Left ventricle myocardium superior (tissue), 1 donor: Measurements from ENCODE around the gene TRNP1. TPM values are rescaled to one million over a fixed set of nuclear protein-coding genes. Genes with fewer than 3 reads are reported as not detected.
"Not testable (repeated sequence)": the region's sequence is repeated elsewhere in the genome, so short reads cannot be mapped to it uniquely, and the experiment has no call there.

ENCODE experiments used
- ATAC-seq: fragments of 200-7000 bp; cut with Tn5 transposase; one replicate; pipeline ENCODE4 v1.9.1; 2020; ENCODE audit warnings: mild to moderate bottlenecking, moderate library complexity
- DNase-seq: peaks from one replicate; pipeline ENCODE4 v3.0.0-alpha.2; 2020
- intact Hi-C: fragments of 100-400 bp; cut with micrococcal nuclease; formaldehyde crosslinking; loops from one replicate; pipeline ENCODE4 v1.11.0; 2022
- total RNA-seq: library from RNA; stranded (reverse); fragmentation: NEBNext Ultra II Directional; extraction: Animal tissue kit (Norgen Biotek cat#: 25700); gene quantifications from one replicate; pipeline ENCODE4 v1.2.1, GENCODE V29; 2021
- donor health status: DM: no; HTN: yes; CAD: no; lungs with severe emphysema.

Gene TRNP1
- total RNA-seq, 1 donor from 2014 or later = 27.4 TPM

GRCh38 chr1:26970810-26971209 is 22.7 kb upstream of the TRNP1 start:
- intact Hi-C loops = no loop called here
- DNase-seq (no peak), ATAC-seq (no peak)

DNA sequence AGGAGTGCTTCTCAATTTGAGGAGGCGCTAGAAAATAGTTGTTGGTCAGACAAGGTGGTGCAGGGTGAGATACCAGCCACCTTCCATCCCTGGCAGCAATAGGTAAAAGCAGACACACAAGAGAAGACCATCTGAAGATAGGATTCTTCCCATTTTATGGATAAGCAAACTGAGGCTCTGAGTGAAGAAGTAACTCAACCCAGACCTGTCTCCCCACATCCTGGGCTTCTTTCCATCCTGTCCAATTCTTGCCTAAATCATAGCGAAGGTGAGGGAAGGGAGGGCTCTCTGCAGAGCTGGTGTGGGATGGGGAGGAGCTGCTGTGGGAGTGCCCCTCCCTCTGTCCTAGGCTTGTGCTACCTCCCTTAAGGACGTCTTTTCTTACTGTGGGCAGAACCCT is 21.9 kb upstream of the TRNP1 start:
- ATAC-seq (no peak), DNase-seq (no peak)
- intact Hi-C loops = no loop called here

DNA sequence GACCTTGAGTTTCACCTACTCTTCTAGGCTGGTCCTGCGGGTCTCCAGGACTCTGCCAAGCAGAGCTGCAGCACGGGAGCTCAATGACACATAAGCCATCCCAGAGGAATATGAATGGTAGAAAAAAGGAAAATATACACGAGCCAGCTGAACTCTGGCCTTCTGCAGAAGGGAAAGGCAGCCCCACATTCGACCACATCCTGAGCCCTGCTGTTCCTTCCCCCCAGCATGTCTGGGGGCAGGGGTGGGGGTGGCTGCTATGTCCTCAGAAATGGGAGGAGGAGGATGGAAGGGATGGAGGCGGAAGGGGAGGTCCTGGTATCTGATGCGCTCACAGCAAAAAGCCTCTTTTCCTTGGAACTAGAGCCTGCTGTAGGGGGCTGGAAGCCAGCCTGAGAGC is 21.1 kb upstream of the TRNP1 start:
- DNase-seq (no peak), ATAC-seq (no peak)
- intact Hi-C loops = no loop called here

GRCh38 chr1:26972821-26973220 is 20.7 kb upstream of the TRNP1 start:
- ATAC-seq = no peak
- no peak for DNase-seq
- intact Hi-C loops = no loop called here

- intact Hi-C loops = no loop called here
- ATAC-seq = no peak
- DNase-seq = no peak
Measured at GRCh38 chr1:26976621-26977510, 16.6 kb upstream of the TRNP1 start.

DNA sequence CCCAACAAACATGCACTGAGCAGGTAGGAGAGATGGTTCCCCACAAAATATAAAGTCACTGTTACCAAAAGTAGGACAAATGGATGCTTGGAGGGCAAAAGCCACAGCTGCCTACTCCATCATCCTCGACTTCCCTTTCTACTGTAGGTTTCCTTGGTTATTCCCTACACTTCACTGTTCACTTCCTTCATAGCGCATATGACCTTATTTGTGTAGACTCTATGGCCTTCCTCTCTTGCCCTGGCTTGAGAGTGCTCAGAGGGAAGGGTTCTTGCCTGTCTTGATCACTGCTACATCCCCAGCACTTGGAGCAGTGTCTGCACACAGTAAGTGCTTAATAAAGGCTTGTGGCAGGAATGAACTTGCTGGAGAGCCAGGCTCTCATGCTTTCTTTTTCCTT is 14.6 kb upstream of the TRNP1 start:
- ATAC-seq = no peak
- DNase-seq = no peak
- intact Hi-C loops = no loop called here

- ATAC-seq = no peak
- intact Hi-C loops = no loop called here
- no peak for DNase-seq
Measured at GRCh38 chr1:26981146-26981846, 12.2 kb upstream of the TRNP1 start.

- DNase-seq (no peak), ATAC-seq (no peak)
- intact Hi-C loops = no loop called here
Measured at GRCh38 chr1:26983863-26984262, 9.6 kb upstream of the TRNP1 start.

DNA sequence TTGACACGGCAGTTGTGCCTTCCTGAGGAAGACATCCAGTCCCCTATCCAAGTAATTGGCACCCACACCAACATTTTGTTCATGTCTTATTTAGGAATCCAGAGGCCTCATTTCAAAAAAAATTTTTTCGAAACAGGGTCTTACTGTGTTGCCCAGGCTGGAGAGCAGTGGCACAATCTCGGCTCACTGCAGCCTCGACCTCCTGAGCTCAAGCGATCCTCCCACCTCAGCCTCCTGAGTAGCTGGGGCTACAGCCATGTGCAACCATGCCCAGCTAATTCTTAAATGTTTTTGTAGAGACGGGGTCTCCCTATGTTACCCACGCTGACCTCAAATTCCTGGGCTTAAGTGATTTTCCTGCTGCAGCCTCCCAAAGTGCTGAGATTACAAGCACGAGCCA is 9.2 kb upstream of the TRNP1 start:
- ATAC-seq (no peak), DNase-seq (no peak)
- intact Hi-C loops = no loop called here

- intact Hi-C loops = no loop called here
- DNase-seq (no peak), ATAC-seq (no peak)
Measured at GRCh38 chr1:26986658-26987057, 6.8 kb upstream of the TRNP1 start.

- intact Hi-C loops, DNase-seq, ATAC-seq: not testable (repeated sequence)
Measured at GRCh38 chr1:26989403-26990109, 3.9 kb upstream of the TRNP1 start.

DNA sequence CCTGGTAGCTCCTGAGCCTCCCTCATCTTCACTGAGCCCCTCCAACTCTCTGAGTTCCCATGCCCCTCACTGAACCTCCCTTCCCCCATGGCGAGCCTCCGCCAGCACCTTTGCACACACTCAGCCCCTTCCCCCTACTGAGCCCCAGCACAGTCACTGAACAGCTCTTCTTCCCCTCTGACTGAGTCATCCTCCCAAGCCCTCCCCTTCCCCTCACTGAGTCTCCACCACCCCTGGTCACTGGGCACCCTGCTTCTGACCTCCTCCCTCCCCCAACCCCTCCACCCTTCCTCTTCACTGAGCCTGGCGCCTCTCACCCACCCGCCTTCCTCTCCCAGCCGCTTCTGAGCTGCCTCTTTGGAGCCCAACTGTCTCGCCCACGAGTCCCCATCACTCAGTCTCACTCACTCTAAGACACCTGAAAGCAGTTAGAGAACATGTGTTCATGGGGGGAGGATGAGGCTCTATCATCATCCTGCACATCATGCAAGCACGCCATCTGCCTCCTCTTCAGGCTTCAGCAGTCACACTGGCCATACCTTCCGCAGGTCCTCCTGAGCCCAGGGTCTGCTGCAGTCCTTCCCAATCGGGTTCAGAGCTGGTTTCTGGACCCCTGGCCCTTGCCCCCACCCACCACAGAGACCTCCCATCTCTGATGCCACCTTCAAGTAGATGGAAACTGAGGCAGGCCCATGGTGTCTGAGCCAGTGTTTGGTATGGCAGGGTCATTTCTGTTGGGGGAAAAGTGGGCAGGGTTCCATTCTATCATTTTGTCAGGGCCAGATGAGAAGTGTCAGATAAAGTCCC is 2.0 kb upstream of the TRNP1 start:
- intact Hi-C loops = no loop called here
- no peak for DNase-seq
- no peak for ATAC-seq

GRCh38 chr1:26994020-26994786 is 711 bp downstream of the TRNP1 start:
- ATAC-seq = peak; percentile 4
- DNase-seq = peak; percentile 57
- intact Hi-C loops = no loop called here

DNA sequence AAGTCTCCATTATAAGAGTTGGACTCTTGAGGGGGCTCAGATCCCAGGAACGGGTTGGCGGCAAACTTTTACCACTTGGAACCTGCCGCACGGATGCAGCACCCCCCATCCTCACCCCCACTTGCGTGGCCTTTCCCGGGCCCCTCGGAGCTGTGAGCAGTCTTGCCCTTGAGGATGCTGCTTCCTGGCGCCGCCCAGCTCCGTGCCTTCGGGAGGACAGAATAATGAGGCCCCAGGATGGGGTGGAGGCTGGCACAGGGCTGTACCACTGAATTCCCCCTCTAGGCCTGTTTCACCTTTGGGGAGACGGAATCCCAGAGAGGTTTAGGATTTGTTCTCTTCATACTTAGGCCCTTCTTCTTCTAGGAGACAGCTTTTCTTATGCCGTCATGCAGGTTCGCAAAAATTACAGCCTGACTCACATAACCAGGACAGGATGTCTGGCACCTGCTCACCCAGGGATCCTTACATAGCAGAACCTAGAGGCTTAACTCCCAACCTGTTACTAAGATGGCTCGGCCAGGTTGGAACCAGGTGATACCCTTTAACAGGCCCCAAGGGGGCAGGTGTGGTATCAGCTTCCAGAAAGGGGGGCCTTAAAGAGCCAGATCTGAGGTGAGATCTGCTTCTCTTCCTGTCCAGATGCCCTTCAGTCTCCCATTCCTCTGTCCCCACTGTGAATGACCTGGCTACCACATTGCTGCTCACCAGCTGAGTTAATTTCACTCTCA is 1.5 kb downstream of the TRNP1 start:
- intact Hi-C loops = loop anchor here (5.0 kb wide), 1 partner anchor 102 kb away; no protein-coding TSS in a partner anchor
- ATAC-seq (no peak), DNase-seq (no peak)

GRCh38 chr1:26996024-26996423 is 2.5 kb downstream of the TRNP1 start:
- no peak for DNase-seq
- intact Hi-C loops = loop anchor here (5.0 kb wide), 1 partner anchor 101 kb away; no protein-coding TSS in a partner anchor
- ATAC-seq = no peak

GRCh38 chr1:26996665-26997064 is 3.2 kb downstream of the TRNP1 start:
- ATAC-seq (no peak), DNase-seq (no peak)
- intact Hi-C loops = loop anchor here (5.0 kb wide), 1 partner anchor 101 kb away; no protein-coding TSS in a partner anchor

GRCh38 chr1:26998429-26999300 is 5.2 kb downstream of the TRNP1 start:
- intact Hi-C loops = loop anchor here (5.0 kb wide), 1 partner anchor 99 kb away; no protein-coding TSS in a partner anchor
- DNase-seq (no peak), ATAC-seq (no peak)
